GM19035 (cell line): Measurements from ENCODE around the gene C1QTNF6.

Experiments
- ATAC-seq: cut with Tn5 transposase; IDR thresholded peaks from one replicate; pipeline ENCODE4 v1.9.1; 2021; ENCODE audit not compliant: unreplicated experiment

C1QTNF6 gene

GRCh38 chr22:37193629-37194191 is 5.7 kb upstream of the C1QTNF6 start:
- ATAC-seq: no peak

DNA sequence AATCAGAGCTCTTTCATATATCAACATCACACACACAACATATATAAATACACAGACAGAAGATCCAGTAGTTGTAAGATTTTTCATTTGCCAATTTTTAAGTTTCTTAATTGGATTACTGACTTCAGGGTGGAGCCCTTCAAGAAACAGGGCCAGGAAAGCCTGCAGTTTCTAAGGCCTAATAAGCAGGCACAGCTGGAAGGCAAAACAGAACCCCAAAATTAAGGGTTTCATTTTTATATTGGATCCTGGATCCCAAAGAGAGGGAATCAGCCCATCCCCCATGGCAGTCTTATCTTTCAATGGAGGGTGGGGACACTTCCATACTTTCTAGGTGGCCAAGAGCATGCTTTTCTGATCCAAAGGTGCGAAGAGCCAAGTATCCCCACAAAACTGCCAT is 4.7 kb upstream of the C1QTNF6 start:
- no peak for ATAC-seq

DNA sequence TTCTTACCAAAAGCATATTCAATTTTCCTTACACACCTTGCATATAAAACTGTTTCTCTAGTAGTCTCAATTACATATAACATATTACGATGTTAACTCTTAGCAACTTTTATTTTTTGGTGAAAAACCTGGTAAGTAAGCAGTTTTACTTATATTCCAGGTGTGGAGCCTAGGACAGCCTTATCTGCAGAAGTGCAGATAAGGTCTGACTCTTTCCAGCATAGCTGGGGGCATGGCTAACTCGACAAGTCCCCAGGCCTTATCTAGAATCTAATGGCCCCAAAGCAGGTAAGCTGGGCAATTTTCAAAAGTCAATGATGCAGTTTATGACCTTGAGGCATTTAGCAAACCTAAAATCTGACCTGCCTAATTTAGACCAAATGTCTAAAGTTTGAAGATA is 4.2 kb upstream of the C1QTNF6 start:
- no peak for ATAC-seq

DNA sequence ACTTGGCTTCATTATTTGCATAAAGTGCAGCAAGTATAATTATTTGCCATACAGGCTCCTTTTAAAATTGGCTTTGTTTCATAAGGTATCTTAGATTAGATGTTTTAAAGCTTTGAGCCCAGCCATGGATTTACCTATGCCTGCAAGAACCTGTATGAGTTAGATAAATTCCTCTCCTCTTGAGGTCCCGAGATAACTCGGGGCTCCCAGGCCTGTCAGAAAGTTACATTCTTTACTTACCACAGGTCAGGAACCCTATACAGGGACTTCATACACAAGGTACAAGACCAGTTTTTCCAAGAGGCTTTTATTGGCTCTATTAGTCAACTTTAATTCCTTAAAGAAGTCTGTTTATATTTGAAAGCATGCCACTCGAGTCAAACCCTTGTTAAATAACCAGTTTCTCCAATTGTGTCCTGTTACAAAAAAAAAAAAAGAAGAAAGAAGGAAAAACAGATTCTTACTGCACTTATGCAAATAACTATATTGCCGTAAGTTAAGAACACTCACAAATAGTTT is 2.3 kb upstream of the C1QTNF6 start:
- no peak for ATAC-seq

GRCh38 chr22:37188901-37189466 is 937 bp upstream of the C1QTNF6 start:
- ATAC-seq: no peak

GRCh38 chr22:37187552-37187890 is 526 bp downstream of the C1QTNF6 start:
- ATAC-seq: no peak

- no peak for ATAC-seq
These were observed 987 bp downstream of the C1QTNF6 start for GRCh38 chr22:37186997-37187522.

DNA sequence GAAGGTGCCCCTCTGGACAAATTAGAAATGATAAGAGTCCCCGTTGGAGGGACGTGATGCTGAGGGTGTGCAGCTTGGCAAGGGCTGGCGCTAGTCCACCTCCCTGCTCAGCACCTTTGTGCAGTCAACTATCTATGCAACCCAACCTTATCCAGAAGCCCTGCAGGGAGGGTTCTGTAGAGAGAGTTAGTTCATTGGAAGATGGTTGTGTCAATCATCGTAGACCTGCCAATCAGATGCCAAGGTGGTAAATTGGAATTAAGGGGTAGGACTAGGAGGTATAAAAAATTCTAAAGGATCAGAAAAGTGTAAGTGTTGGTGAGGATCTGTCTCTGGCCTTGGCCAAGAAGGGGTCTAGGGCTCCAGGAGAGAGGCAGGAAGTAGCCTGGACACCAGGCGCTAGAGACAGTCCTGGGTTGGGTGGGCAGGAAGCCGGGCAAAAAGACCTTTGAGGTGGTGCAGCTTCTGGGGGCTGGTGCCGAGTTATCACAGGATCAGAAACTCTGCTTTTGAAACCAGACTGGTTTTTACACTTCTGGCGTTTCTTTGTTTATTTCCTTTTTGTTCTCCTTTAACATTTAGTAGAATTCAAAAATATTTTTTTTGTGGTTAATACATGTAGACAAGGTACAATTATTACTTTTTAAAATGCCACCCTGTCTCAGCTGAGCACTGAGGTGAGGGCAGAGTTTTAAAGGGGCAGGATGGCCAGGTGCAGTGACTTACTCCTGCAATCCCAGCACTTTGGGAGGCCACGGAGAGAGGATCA is 1.6 kb downstream of the C1QTNF6 start:
- ATAC-seq: no peak

DNA sequence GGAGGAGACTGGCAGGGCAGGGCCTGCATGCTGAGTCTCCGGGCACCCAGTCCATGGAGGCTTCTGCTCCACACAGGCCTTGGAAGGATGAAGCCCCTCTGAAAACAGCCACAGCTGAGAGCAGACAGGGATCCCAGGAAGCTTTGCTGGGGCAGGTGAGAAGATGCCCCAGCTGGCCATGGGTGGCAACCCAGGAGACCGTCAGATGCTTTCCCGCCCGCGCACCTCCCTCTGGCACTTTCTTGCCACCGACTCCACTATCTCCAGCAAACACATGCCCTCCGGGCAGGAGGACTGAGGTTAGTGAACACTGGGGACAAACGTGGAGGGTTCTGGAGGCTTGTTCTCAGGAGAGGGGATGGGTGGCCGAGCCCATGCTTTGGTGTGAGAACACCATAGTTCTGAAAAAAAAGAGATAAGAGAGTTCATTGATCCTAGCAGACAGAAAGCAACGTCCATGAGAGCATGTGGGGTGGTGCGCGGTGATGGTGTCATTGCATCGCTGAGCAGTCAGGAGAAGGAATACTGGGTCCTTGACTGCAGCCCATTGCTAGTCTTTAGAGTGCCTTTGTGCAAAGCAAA is 2.3 kb downstream of the C1QTNF6 start:
- ATAC-seq: no peak

DNA sequence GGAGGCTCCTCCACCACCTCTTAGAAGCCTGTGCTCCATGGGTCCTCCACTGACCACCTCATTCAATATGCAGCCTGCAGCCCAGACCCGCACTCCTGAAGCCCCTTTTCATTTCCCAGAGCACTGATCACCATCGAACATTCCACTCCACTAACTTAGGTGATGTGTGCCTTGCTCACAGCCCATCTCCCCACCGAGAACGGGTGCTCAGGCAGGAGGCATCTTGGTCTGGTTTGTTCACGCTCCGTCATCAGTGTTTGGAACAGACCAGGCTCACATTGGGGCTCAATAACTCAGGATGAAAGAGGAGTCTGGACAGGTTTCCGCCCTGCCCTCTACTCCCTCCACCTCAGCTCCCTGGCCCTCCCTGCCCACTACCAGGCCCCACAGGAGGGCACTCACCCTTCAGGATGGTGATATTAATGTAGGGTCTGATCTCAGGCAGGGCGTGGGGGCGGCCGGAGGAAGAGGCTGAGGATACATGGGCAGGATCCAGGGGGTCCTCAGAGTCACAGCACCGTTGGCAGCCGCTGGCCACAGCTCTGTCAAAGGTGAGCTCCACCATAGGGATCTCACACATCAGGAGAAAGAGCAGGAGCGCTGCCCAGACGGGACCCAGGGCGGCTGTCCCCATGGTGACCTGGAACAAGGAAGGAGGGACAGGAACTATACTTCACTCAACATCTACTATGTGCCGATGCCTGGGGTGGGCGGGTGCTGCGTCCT is 3.1 kb downstream of the C1QTNF6 start:
- ATAC-seq: no peak

DNA sequence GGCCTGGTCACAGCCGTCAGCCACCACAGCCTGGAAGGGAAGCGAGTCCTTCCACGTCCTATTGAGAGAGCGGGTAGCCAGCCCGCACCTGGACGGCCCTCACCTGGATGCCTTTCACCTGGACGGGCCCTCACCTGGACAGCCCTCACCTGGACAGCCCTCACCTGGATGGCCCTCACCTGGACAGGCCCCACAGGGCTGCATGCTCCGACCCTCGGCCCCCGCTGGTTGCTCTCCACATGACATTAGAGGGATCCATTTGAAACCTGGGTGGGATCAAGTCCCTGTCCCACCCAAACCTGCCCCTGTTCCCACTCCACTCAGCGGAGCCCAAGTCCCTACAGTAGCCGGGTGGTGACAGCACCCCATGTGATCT is 3.7 kb downstream of the C1QTNF6 start:
- no peak for ATAC-seq

DNA sequence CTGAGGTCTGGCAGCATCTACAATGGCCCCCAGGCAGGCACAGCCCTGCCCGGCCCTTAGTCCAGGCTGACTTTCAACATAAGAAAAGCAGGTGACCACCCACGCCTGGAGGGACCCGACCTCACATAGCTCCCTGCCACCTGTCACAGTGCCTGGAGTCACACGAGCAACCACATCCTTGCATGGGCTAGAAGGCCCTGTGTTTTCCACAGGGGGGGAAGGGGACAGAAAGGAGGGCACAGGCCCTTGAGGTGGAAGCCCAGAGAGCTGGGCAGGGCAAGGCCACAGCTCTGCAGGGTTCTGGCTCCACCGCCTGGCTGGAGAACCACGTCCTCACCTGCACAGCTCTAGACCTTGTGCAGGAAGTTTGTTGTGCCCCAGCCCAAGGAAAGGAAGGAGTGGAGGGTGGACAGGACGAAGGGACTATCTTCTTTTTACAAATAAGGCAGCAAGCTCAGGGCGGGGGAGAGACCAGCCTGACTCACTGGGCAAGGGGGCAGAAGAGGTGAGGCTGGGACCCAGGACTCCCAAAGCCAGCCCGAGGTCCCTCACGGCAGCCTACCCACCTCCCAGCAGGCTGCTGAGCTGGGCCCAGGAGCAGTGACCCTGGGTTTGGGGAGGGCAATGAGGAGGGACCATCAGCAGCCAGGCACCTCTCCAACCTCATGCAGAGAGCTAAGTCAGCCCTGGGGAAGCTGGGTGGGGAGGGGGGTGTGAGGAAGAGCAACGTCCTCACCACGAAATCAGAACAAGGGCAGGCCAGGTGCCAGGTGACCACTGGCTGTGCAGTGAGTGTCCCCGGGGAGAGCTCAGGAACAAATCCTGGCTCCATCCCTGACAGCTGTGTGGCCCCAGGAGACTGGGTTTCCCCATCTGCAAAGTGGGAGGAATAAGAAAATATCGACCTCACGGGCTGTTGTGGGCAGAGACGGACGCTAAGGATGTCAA is 4.3 kb downstream of the C1QTNF6 start:
- ATAC-seq: no peak

DNA sequence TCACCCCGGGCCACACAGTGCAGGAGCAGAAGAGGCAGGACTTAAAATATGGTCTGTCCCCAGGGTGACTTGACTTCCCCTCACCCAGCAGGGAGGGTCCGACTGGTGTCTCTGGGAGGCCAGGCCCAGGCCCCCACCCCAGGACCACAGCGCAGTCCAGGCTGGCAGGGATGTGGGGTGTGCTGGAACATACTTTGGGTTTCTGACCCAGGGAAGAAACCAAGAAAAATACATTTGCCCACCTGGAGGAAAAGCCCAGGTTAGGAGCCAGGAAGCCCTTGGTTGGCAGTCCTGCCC is 5.2 kb downstream of the C1QTNF6 start:
- ATAC-seq: no peak

GRCh38 chr22:37182101-37182948 is 5.7 kb downstream of the C1QTNF6 start:
- no peak for ATAC-seq

DNA sequence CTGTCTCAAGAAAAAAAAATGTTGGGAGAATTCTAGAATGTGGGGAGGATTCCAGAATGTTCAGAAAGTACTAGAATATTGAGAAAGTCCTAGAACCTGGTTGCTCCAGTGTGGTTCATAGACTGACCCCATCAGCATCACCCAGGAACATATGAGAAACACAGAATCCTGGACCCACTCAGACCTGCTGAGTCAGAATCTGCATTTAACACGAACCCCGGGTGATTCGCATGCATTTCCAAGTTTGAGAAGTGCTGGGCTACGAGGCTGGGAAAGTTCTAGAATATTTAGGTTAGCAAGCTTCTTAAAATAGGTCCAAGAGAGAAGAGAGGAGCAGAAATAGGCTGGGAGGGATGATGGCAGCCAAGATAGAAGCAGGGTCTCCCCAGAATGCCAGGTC is 6.4 kb downstream of the C1QTNF6 start:
- ATAC-seq: no peak

- ATAC-seq: no peak
These were observed 7.4 kb downstream of the C1QTNF6 start for GRCh38 chr22:37180531-37181231.

- ATAC-seq: no peak
These were observed 8.2 kb downstream of the C1QTNF6 start for GRCh38 chr22:37179622-37180420.

- no peak for ATAC-seq
These were observed 8.9 kb downstream of the C1QTNF6 start for GRCh38 chr22:37179126-37179470.
